CD1c-positive myeloid dendritic cell (primary cell): Measurements from ENCODE around the gene SRRM5.
"Not testable (repeated sequence)": the region's sequence is repeated elsewhere in the genome, so short reads cannot be mapped to it uniquely, and the experiment has no call there.

Experiments
- DNase-seq: peaks from one replicate; pipeline ENCODE4 v3.0.0-alpha.2; 2016; ENCODE audit errors: extremely low spot score

SRRM5 gene

DNA sequence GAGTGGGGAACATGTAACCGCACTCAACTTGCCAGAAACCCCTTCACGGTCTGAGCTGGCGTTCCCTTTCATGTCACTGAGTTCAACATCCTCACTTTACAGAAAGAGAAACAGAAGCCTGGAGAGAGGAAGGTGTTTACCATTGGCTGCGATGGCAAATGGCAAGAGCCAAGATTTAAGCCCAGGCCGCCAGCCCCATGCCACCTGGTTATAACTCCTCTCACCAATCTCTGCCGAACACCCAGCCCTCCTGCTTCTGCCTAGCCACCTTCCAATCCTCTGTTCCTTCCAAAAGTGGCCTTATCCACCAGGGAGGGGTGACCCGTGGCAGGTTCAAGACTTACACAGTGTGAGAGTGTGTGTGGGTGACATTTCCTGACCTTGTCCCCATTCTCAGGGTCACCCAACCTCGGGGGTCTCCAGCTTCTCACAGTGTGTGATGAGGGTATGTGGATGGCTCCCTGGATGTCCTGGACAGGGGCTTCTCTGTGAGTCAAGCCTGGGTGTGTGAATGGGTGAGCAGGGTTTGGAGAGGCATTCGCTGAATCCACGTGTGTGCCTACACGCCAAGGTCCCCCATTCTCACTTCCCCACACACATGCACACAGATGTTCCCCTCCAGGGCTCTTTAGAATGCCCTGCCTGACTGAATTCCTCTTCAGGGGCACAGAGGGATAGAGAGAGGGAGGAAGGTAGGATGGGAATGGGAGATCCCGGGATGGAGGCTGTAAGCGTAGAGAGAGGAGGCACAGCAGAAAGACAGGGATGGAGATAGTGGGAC, 26.5 kb downstream of the SRRM5 start:
- peak; percentile 20 for DNase-seq

GRCh38 chr19:43638995-43639518, 27.2 kb downstream of the SRRM5 start:
- DNase-seq: no peak

DNA sequence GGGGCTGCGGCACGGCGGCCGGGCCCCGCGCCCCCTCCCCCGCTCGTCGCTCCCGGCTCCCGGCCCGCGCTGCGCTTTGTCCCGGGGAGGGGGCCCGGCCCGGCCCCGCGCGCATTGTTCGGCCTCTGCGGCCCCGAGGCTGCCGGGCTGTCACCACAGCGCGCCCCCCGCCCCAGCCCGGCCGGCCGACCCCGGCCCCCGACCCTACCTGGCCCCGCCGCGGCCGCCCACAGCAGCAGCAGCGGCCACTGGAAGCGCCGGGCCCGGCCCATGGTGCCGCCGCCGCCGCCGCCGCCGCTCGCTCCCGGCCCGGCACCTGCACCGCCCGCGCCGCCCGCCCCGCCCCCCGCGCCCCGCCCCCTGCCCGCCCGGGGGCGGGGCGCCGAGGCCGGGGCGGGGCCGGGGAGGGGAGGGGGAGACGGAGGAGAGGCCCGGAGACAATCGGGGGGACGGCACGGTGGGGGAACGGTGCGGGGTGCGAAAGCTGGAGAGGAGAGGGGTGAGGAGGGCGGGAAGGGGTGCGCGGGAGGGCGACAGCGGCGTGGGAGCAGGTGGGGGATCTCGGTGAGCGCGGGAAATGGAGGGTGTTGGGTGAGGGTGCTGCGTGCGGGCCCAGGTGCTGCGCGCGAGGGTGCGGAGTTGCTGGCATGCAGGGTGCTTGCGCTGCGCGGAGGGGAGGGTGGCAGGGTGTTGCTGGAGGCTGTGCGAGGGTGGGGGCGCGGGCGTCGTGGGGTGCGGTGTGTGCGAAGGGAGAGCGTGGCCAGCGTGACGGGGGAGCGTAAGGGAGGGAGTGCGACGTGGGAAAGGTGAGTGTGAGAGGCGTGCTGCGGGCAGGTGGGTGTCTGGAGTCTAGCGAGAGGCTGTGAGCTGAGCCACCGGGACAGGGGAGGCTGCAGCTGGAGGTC, 27.9 kb downstream of the SRRM5 start, which contains the start of gene CADM4:
Gene CADM4, minus strand, starts transcription at position 332 of the 905 bp plus-strand sequence. Its CDS starts 60 bp downstream, at position 272.
- no peak for DNase-seq

DNA sequence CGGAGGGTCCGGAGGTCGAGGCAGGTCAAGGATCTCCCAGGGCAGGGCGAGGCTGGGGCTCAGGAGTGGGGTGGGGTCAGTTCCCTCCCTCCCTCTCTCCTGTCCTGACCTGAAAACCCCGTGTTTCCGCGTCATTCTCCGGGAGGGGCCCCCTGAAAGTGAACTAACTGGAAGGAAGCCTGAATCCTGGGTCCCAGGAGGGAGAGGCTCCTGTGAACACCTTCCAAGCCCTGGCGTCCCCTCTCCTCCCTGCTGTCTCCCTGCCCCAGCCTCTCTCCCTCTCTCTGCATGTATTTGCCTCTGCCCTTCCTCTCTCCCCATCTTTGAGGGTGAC, 28.5 kb downstream of the SRRM5 start:
- no peak for DNase-seq

DNA sequence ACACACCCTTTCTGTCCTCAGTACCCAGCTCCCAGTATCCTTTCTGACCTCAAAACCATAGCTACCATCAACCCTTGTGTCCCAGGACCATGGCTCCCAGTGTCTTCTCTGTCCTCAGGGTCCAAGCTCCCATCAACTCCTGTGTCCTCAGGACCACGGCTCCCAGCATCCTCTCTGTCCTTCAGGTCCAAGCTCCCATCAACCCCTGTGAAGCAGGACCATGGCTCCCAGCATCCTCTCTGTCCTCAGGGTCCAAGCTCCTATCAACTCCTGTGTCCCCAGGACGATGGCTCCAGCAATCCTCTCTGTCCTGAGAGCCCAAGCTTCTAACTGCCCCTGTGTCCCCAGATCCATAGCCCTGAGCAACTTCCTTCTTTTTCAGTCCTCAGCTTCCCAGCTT, 29.4 kb downstream of the SRRM5 start:
- no peak for DNase-seq

DNA sequence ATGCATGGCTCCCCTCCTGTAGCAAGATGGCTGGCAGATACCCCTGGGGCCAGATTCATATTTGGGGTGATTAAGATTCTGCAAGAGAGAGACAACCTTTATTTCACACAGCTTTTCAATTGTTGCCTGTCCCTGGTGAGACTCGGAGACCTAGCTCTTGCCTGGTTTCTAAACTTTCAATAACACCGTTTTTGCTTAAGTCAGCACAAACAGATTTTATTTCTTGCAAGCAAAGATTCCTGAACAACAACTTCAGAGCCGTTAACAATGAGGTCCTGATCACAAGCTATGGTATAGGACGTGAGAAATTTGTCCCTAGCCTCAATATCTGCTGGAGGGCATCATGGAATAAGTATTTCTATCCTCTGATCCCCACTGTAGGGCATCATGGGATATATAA, 30.6 kb downstream of the SRRM5 start:
- DNase-seq: no peak

DNA sequence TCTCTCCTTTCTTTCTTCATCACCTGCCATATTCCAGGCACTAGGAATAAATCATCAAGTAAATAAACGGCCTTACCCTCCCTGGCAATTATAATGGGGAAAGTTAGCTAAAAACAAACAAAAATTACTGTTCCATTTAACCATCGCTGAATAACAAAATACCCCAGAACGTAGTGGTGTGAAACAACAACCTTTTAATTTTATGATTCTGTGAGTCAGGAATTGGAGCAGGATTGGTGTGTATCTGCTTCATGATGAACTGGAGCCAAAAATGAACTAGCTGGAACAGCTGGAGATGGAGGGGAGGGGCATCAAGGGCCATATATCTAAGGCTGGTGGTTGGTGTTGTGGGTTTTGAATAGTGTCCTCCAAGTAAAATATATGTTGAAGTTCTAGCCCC, 31.4 kb downstream of the SRRM5 start:
- no peak for DNase-seq

DNA sequence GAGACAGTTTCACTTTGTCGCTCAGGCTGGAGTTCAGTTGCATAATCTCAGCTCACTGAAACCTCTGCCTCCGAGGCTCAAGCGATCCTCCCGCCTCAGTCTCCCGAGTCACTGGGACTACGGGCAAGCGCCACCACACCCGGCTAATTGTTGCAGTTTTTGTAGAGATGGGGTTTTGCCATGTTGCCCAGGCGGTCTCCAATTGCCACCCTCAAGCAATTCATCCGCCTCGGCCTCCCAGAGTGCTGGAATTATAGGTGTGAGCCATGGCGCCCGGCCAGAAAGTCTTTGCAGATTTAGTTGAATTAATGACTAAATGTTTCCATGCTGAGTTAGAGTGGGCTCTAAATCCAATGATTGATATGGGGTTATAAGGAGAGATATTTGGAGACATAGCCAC, 32.3 kb downstream of the SRRM5 start:
- DNase-seq: no peak

DNA sequence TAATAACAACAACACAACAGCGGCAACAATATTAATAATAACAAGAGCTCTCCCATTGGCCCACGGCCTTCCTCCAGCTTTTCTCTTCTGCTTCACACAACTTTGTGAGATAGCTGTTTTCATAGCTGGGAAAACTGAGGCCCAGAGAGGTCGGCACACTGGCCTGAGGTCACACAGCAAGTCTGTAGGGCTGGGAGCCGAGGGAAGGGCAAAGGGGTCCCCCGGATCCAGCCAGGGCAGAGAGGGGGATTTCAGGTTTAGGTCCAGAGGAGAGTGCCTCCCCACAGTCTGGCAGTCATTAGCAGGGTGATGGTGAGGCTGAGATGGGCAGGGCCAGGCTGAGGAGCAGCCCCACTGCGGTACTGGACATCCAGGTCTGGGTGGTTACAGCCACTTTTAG, 36.7 kb downstream of the SRRM5 start:
- no peak for DNase-seq

DNA sequence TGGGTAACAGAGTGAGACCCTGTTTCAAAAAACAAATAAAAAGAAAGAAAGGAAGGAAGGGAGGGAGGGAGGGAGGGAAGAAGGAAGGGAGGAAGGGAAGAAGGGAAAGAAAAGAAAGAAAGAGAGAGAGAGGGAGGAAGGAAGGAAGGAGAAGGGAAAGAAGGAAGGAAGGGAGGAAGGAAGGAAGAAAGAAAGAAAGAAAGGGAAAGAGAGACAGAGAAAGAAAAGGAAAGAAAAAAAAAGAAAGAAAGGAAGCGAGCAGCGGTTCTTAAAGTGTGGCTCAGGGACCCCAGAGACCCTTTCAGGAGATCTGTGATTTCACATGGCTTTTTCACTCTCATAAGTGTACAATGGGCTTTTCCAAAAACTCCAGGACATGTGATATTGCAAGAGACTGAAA, 37.6 kb downstream of the SRRM5 start:
- no peak for DNase-seq

GRCh38 chr19:43650276-43650675, 38.4 kb downstream of the SRRM5 start:
- DNase-seq: not testable (repeated sequence)

DNA sequence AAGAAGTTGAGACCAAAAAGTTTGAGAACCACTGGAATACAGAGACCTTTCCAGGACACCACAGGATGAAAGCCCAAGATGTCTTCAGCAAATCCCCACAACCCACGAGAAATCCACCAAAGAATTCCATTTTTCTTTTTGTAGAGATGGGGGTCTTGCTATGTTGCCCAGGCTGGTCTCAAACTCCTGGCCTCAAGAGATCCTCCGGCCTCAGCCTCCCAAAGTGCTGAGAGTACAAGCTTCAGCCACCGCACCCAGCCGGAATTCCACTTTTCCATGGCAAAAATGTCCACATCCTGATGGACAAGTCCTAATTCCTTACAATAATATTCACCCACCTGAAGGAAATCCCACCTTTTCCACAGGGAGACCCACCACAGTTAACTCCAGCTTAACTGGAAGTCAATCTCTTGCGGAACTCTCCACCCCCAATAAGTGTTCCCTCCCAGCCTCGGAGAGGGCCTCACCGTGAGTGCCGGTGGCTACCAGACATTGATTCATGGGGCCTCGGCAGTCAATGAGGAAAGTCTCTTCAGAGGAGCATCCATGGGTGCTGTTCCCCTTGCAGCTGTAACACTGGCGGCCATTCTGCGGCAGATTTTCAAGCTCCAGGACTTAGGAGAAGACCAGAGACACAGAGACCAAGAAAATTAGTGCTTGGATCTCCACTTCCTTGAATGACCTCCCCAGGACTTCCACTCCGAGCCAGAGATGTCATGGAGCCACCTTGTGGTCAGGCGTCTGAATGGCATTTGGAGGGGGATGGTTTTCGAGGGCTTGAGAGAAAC, 40.1 kb downstream of the SRRM5 start:
- DNase-seq: peak; percentile 70

DNA sequence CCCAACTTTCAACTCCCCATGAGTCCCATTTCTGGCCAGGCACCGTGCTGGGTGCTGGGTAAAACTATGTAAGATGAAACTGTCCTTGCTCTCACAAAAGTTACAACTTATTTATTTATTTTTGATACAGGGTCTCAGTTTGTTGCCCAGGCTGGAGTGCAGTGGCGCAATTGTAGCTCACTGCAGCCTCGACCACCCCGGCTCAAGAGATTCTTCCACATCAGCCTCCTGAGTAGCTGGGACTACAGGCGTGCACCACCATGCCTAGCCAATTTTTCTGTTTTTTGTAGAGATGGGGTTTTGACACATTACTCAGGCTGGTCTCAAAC, 40.6 kb downstream of the SRRM5 start:
- no peak for DNase-seq

DNA sequence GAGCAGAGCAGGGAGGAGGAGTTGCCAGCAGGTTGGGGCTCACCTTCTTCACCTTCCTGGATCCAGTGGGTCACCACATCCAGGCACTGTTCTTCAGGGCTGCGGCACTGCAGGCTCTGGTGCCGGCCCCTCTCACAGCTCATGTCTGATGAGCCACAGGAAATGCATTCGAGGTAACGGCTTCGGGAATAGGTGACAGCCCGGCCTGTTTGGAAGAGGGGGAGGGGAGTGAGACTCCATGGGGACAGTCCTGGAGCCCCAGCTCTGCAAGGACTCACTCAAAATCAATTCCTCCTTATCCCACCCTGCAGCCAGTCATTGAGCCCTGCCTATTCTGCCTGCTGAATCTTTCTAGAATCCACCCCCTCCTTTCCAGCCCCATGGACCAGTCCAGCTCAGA, 44.5 kb downstream of the SRRM5 start:
- DNase-seq: no peak

DNA sequence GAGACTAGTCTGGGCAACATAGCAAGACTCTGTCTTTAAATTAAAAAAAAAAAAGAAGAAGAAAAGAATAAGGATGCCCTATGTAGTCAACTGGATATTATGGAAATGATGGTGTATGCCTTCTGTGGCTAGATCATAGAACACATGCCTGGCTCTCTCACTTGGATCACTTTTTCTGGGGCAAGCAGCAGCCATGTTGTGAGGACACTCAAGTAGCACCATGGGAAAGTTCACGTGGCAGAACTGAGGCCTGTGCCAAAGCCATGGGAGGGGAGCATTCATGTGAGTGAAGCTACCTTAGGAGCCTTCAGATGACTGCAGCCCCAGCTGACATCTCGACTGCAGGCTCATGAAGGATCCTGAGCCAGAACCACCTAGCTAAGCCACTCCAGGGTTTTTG, 46.1 kb downstream of the SRRM5 start:
- no peak for DNase-seq

DNA sequence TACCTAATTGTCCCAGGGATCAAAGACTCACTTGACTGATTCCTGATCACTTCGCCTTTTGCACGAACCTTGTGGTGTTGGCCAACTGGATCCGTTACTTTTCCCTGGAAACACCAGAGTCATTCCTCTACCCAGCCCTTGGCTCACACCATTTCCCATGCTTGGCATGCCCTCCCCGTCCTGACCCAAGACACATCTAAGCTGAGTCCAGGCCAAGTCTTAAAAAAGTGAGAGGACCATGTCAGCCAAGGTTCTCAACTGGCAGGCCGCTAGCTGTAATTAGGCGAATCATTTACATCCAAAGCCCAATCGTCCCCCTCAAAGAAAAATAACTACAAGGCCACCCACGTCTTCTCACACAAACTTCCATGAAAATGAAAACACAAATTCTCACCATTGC, 46.6 kb downstream of the SRRM5 start:
- DNase-seq: no peak

DNA sequence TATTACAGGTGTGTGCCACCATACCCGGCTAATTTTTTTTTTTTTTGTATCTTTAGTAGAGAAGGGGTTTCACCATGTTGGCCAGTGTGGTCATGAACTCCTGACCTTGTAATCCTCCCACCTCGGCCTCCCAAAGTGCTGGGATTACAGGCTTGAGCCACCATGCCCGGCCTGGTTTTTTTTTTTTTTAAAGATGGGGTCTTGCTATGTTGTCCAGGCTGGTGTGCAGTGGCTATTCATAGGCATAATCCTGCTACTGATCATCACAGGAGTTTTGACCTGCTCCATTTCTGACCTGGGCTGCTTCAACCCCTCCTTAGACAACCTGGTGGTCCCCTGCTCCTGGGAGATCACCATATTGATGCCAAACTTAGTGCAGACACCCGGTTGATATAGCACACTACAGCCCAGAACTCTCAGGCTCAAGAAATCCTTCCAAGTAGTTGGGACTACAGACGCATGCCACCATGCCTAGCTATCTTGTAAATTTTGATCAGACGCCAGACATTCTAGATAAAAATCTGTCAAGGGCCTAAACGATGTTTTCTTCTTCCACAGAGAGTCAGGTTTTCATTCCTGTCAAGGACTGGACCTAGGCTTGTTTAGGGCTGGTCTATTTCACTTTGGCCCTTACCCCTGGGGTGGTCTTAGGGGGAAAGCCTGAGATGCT, 48.5 kb downstream of the SRRM5 start:
- DNase-seq: no peak

- DNase-seq: no peak
These were observed 49.1 kb downstream of the SRRM5 start for GRCh38 chr19:43660971-43661360.

DNA sequence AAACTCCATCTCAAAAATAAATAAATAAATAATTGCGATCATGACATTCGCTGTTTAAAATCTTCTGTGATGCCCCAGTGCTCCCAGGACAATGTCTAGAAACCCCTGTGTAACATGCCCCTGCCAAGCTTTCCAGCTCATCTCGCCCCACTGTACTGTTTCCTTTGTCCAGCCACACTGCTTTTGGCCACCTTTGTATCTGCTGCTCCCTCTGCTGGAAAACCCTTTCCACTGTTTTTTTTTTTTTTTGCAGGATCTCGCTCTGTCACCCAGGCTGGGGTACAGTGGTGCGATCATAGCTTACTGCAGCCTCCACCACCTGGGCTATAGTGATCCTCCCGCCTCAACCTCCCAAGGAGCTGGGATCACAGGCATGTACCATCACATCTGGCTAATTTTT, 50.6 kb downstream of the SRRM5 start:
- no peak for DNase-seq

DNA sequence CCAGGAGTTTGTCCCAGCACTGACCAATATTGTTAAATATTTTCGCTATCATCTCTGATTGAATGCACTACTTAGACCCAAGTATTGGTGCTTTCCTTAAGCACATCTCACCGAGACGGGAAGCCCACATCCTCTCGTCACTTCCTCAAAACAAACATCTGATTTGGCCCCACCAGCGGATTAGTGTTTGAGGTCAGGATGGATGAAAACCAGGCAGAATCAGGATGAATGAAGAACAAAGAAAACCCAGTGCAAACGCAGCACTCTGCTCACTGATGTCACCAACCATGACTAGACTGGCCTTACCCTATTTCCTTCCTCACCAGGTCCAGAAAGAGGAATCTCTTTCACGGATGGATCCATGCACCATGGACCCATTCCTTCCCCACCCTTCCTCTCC, 52.1 kb downstream of the SRRM5 start:
- peak; percentile 77 for DNase-seq
